GM12874 (cell line): ENCODE data around the gene D2HGDH.

Source experiments
- CTCF ChIP-seq: IDR thresholded peaks from 2 replicates; pipeline ENCODE4 v1.5.1; 2011; ENCODE audit warnings: low read depth, mild to moderate bottlenecking, control low read depth, low read length, moderate library complexity; ENCODE audit not compliant: insufficient read depth

D2HGDH gene

GRCh38 chr2:241701149-241701398 is 33.4 kb upstream of the D2HGDH start:
- peak; percentile 48; the same call in 1 of the 2 replicates for TF ChIP-seq CTCF

- TF ChIP-seq CTCF = no peak
Observed at GRCh38 chr2:241701399-241702154, 32.9 kb upstream of the D2HGDH start, which contains the start of gene ING5. TSS of gene ING5 (plus strand) at chr2:241702039. CDS start at chr2:241702066, 27 bp downstream.

GRCh38 chr2:241702155-241703031 is 32.0 kb upstream of the D2HGDH start:
- TF ChIP-seq CTCF = peak; percentile 75

- no peak for TF ChIP-seq CTCF
Observed at GRCh38 chr2:241703032-241703604, 31.3 kb upstream of the D2HGDH start.

- no peak for TF ChIP-seq CTCF
Observed at GRCh38 chr2:241706537-241706936, 27.9 kb upstream of the D2HGDH start.

- TF ChIP-seq CTCF = no peak
Observed at GRCh38 chr2:241708879-241709278, 25.6 kb upstream of the D2HGDH start.

- no peak for TF ChIP-seq CTCF
Observed at GRCh38 chr2:241719093-241719492, 15.3 kb upstream of the D2HGDH start.
